ENCODE measurements around the gene TBX21.
"Not testable (repeated sequence)": the region's sequence is repeated elsewhere in the genome, so short reads cannot be mapped to it uniquely, and the experiment has no call there.

Gene TBX21

GRCh38 chr17:47733674-47734410 is 806 bp downstream of the TBX21 start:
- no peak for DNase-seq (ENCODE audit: low read depth)

GRCh38 chr17:47735139-47735464 is 2.1 kb downstream of the TBX21 start:
- DNase-seq (ENCODE audit: low read depth): no peak

- DNase-seq (ENCODE audit: low read depth): no peak
These were observed 2.5 kb downstream of the TBX21 start for GRCh38 chr17:47735536-47736011.

- DNase-seq (ENCODE audit: low read depth): no peak
These were observed 3.8 kb downstream of the TBX21 start for GRCh38 chr17:47736501-47737495.

- no peak for DNase-seq (ENCODE audit: low read depth)
These were observed 5.1 kb downstream of the TBX21 start for GRCh38 chr17:47738178-47738577.

- DNase-seq (ENCODE audit: low read depth): no peak
These were observed 6.1 kb downstream of the TBX21 start for GRCh38 chr17:47739150-47739549.

- DNase-seq (ENCODE audit: low read depth): not testable (repeated sequence)
These were observed 6.9 kb downstream of the TBX21 start for GRCh38 chr17:47739945-47740344.

GRCh38 chr17:47741109-47741792 is 8.2 kb downstream of the TBX21 start:
- no peak for DNase-seq (ENCODE audit: low read depth)

GRCh38 chr17:47741793-47742145 is 8.7 kb downstream of the TBX21 start:
- no peak for DNase-seq (ENCODE audit: low read depth)

- no peak for DNase-seq (ENCODE audit: low read depth)
These were observed 9.5 kb downstream of the TBX21 start for GRCh38 chr17:47742319-47743181.

GRCh38 chr17:47744168-47745036 is 11.4 kb downstream of the TBX21 start:
- DNase-seq (ENCODE audit: low read depth): no peak

GRCh38 chr17:47745037-47745380 is 12.0 kb downstream of the TBX21 start:
- no peak for DNase-seq (ENCODE audit: low read depth)

GRCh38 chr17:47751471-47751870 is 18.4 kb downstream of the TBX21 start:
- DNase-seq (ENCODE audit: low read depth): no peak

- DNase-seq (ENCODE audit: low read depth): no peak
These were observed 24.4 kb downstream of the TBX21 start for GRCh38 chr17:47757386-47757785.

GRCh38 chr17:47760409-47761140 is 27.5 kb downstream of the TBX21 start:
- DNase-seq (ENCODE audit: low read depth): no peak

- no peak for DNase-seq (ENCODE audit: low read depth)
These were observed 29.7 kb downstream of the TBX21 start for GRCh38 chr17:47762728-47763127.

GRCh38 chr17:47763913-47764582 is 31.0 kb downstream of the TBX21 start:
- no peak for DNase-seq (ENCODE audit: low read depth)

- not testable (repeated sequence) for DNase-seq (ENCODE audit: low read depth)
These were observed 40.6 kb downstream of the TBX21 start for GRCh38 chr17:47773649-47774048.

- DNase-seq (ENCODE audit: low read depth): no peak
These were observed 41.3 kb downstream of the TBX21 start for GRCh38 chr17:47774331-47774730.
